ENCODE data around the gene NR2E1.

GRCh38 chr6:108134213-108134970, 31.4 kb upstream of the NR2E1 start:
- TF ChIP-seq, protein P1, sequence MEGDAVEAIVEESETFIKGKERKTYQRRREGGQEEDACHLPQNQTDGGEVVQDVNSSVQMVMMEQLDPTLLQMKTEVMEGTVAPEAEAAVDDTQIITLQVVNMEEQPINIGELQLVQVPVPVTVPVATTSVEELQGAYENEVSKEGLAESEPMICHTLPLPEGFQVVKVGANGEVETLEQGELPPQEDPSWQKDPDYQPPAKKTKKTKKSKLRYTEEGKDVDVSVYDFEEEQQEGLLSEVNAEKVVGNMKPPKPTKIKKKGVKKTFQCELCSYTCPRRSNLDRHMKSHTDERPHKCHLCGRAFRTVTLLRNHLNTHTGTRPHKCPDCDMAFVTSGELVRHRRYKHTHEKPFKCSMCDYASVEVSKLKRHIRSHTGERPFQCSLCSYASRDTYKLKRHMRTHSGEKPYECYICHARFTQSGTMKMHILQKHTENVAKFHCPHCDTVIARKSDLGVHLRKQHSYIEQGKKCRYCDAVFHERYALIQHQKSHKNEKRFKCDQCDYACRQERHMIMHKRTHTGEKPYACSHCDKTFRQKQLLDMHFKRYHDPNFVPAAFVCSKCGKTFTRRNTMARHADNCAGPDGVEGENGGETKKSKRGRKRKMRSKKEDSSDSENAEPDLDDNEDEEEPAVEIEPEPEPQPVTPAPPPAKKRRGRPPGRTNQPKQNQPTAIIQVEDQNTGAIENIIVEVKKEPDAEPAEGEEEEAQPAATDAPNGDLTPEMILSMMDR (IDR thresholded peaks at IDR 0.05) = no peak
- TF ChIP-seq EP300 (IDR thresholded peaks at IDR 0.05) (no peak), POLR2AphosphoS5 (IDR thresholded peaks at IDR 0.05) (no peak), POLR2A (IDR thresholded peaks at IDR 0.05) (no peak)
